Raji (cell line): ENCODE data around the gene MRPL10.

Experiments
- POLR2A ChIP-seq: IDR thresholded peaks from 2 replicates; pipeline ENCODE4 v1.6.1; 2011; ENCODE audit warnings: low read depth, low read length, control low read depth; ENCODE audit not compliant: insufficient read depth

Gene MRPL10

GRCh38 chr17:47813077-47813476 lies 18.3 kb downstream of the MRPL10 start:
- no peak for TF ChIP-seq POLR2A

GRCh38 chr17:47812146-47812920 lies 19.0 kb downstream of the MRPL10 start:
- no peak for TF ChIP-seq POLR2A

- TF ChIP-seq POLR2A = no peak
Measured at GRCh38 chr17:47811709-47812108, 19.6 kb downstream of the MRPL10 start.

GRCh38 chr17:47810901-47811635 lies 20.3 kb downstream of the MRPL10 start:
- TF ChIP-seq POLR2A = no peak

GRCh38 chr17:47810200-47810821 lies 21.0 kb downstream of the MRPL10 start:
- no peak for TF ChIP-seq POLR2A

GRCh38 chr17:47808830-47809480 lies 22.4 kb downstream of the MRPL10 start:
- TF ChIP-seq POLR2A = no peak

GRCh38 chr17:47808036-47808829 lies 23.1 kb downstream of the MRPL10 start:
- TF ChIP-seq POLR2A = no peak

- no peak for TF ChIP-seq POLR2A
Measured at GRCh38 chr17:47807421-47807820, 23.9 kb downstream of the MRPL10 start.

- TF ChIP-seq POLR2A = no peak
Measured at GRCh38 chr17:47806913-47807255, 24.5 kb downstream of the MRPL10 start.

- no peak for TF ChIP-seq POLR2A
Measured at GRCh38 chr17:47806026-47806912, 25.1 kb downstream of the MRPL10 start.

- no peak for TF ChIP-seq POLR2A
Measured at GRCh38 chr17:47804461-47804860, 26.9 kb downstream of the MRPL10 start.

GRCh38 chr17:47803751-47804150 lies 27.6 kb downstream of the MRPL10 start:
- no peak for TF ChIP-seq POLR2A

- no peak for TF ChIP-seq POLR2A
Measured at GRCh38 chr17:47803201-47803600, 28.1 kb downstream of the MRPL10 start.
